IPS-NIHi7 (cell line): Measurements from ENCODE around the gene SCO2.
"Not testable (repeated sequence)": the region's sequence is repeated elsewhere in the genome, so short reads cannot be mapped to it uniquely, and the experiment has no call there.

Experiments
- DNase-seq: peaks from one replicate; pipeline ENCODE4 v3.0.0; 2012; ENCODE audit warnings: mixed read lengths; ENCODE audit errors: extremely low spot score

SCO2 gene

DNA sequence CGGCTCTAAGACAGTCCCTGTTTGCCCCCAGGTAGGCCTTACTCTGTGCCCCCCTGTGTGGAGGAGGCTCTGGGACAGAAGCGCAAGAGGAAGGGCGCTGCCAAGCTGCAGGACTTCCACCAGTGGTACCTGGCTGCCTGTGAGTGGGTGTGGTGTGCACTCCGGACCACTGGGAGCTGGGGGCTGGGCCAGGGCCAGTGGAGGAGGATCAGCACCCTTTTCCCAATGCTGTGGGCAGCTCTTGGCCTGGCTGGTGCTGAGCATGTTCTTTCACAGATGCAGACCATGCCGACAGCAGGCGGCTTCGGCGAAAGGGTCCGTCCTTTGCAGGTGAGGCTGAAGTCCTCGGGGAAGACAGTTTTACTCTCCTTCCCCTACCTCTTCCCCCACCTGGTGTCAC, 3.7 kb downstream of the SCO2 start:
- no peak for DNase-seq

DNA sequence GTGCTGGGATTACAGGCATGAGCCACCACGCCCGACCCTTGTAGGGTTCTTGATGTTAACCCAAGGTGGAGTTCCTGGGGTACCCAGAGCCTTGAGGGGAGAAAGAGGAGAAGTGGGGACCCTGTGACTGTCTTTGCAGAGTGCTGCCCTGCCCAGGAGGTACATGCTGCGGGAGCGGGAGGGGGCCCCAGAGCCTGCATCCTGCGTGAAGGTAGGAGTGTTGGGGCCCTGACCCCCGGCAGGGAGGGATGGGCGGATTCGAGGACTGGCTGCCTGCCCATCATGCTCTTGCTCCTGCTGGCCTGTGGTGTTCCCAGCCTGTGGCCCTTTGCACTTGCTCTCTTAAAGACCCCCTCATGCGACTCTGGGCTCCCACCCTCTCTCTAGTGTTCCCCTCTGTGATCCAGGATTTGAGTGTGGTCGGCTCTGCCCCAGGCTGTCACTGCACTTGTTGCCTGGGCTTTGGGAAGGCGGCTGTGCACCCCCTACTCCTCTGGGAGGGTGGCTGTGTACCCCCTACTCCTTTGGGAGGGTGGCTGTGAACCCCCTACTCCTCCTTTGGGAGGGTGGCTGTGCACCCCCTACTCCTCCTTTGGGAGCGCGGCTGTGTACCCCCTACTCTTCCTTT, 4.5 kb downstream of the SCO2 start:
- DNase-seq: no peak

DNA sequence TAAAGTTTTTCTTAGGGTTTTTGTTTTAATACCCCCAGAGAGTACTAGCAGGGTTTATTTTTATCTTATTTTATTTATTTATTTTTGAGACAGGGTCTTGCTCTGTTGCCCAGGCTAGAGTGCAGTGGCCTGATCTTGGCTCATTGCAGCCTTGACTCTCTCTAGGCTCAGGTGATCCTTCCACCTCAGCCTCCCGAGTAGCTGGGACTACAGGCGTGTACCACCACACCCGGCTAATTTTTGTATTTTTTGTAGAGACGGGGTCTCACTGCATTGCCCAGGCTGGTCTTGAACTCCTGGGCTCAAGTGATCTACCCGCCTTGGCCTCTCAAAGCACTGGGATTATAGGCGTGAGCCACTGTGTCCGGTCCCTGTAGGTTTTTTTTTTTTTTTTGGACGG, 5.2 kb downstream of the SCO2 start:
- not testable (repeated sequence) for DNase-seq

DNA sequence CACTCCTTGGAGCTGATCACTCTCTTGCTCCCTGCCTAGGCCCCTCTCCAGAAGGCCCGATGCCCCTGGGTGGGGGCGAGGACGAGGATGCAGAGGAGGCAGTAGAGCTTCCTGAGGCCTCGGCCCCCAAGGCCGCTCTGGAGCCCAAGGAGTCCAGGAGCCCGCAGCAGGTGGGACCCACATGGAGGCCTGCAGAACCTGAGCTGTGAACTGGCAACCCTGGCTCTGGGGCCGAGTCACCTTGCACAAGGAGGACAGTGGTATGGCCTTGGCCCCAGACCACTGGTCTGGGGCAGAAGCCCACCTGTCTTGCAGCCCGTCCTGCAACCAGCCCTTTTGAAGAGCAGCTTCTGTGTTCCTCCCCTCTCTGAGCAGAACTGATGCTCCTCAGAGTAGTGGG, 6.2 kb downstream of the SCO2 start:
- no peak for DNase-seq

DNA sequence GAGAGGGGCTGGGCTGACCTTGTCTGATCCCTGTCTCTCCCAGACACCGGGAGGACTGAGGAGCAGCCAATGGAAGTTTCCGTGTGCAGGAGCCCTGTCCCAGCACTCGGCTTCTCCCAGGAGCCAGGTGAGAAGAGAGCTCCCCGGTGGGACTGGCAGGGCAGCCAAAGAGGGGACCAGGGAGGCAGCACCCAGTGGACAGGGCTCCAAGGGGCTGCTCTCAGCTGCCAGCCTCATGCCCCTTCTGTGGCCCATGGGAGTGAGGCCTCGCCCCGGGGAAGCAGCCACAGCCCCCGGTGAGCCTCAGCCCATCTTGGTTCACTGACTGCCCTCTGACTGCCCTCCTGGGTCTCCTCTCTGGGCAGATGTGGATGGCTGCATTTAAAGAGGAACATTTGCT, 6.8 kb downstream of the SCO2 start:
- no peak for DNase-seq

DNA sequence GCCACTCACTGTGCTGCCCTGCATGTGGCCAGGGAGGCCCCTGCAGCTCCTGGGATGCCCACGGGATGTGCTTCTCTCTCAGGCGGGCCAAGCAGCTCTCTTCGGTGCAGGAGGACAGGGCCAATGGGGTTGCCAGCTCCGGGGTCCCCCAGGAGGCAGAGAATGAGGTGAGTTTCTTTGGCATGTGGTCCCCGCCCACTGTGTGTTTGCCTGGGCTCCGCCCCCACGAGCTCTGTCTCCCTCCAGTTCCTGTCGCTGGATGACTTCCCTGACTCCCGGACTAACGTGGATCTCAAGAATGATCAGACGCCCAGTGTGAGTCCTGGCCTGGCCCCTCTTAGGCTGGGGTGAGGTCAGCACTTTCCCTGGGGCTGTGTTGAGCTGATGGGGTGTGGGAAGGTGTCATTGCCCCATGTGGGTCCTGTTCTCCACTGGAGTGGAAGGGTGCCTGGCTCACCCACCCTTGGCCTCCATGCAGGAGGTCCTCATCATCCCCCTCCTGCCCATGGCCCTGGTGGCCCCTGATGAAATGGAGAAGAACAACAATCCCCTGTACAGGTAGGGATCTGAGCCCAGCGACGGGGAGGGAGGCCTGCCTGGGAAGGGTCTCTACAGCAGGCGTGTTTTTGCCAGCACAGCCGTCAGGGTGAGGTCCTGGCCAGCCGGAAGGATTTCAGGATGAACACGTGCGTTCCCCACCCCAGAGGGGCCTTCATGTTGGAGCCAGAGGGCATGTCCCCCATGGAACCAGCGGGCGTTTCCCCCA, 7.7 kb downstream of the SCO2 start:
- no peak for DNase-seq

DNA sequence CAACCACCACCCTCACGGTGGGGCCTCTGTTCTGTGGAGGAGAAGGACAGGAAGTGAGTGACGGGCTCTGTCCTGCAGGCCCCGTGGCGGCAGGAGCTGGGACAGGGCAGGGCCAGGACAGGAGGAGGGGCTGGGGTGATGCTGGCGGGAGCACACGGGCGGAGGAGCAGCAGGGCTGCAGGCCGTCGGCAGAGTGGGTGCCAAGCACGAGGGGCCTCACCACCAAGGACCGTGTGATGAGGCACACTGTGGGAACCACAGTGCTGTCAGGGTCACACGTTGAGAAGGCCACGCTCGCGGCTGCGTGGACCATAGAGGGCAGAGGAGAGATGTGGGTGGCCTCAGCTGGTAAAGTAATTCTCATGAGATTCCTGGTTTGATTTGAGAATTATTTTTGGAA, 8.5 kb downstream of the SCO2 start:
- DNase-seq: no peak

DNA sequence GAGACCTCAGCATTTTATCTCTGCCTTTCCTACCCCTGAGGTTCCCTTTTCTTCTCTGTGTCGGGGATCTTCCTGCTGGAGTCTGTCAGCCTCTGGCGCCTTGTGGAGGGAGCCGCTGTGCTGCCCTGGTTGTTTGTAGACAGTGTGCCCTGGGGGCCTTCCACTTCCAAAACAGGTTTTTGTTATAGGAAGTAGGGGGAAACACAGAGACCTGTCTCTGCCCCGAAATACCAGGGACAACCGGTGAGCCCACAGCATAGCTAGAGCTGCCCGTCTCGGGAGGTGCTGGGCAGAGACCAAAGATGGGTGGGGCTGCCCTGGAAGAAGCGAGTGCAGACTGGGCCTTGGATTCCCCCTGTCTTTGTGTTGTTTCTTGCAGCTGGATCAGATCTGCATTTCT, 9.3 kb downstream of the SCO2 start:
- DNase-seq: no peak

DNA sequence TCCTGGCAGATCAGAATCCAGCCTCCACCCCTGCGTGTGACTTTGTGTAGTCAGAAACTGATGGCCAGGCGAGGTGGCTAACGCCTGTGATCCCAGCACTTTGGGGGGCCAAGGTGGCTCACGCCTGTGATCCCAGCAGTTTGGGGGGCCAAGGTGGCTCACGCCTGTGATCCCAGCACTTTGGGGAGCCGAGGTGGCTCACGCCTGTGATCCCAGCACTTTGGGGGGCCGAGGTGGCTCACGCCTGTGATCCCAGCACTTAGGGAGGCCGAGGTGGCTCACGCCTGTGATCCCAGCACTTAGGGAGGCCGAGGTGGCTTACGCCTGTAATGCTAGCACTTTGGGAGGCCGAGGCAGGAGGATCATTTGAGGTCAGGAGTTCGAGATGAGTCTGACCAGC, 12.2 kb downstream of the SCO2 start:
- DNase-seq: no peak

DNA sequence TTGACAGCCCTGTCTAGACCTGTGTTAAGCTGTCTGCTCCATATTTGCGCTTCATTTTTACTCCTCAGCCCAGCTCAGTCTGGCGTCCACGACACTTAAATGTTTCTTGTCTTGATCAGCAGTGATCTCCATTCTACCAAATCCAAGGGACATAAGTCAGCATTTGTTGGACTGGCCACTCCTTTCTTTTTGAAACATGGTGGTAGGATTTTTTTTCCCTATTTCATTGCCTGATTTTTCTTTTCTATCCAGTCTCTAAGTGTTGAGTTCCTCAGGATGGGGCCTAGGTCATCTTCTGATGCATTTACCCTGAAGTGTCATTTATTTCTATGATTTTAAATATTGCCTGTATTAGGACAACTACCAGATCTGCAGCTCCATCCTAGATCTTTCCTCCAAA, 16.5 kb downstream of the SCO2 start:
- no peak for DNase-seq

DNA sequence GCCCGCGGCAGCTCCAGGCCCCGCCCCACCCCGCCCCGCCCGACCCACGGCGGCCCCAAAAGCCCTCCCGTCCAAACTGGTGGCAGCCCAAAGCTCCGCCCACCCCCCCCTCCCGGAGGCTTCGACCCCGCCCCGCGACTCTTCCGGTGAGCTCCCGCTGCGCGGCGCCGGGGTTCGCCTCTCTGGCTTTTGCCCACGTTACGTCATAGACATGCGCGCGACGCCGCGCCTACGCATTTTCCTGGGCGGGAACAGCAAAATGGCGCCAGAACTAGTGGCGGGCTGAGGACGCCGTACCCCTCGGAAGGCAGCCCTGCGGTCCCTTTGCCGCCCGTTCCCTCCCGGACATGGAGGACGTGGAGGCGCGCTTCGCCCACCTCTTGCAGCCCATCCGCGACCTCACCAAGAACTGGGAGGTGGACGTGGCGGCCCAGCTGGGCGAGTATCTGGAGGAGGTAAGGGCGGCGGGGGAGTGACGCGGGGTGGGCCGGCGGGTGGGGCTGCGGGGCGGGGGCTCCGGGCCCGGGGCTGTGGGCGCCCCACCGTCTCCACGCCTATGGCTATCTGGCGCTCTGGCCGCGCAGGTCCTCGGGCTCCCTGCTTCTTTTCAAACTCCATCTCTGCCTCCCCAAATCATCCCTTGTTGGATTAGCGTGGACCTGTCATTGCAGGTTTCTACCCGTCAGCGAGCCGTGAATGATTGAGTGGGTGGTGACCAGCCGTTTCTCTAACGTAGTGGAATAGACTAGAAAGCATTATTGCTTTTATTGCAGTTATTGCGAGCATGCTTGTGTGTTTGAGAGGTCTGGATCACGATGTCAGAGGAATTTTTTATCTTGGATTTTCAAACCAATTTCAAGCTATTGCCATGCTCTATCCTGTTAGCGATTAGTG, 17.2 kb downstream of the SCO2 start, which contains the start of gene NCAPH2:
Gene NCAPH2, plus strand, starts transcription at position 234 of the 894 bp plus-strand sequence. Its CDS starts 114 bp downstream, at position 348.
- DNase-seq: peak; percentile 100

DNA sequence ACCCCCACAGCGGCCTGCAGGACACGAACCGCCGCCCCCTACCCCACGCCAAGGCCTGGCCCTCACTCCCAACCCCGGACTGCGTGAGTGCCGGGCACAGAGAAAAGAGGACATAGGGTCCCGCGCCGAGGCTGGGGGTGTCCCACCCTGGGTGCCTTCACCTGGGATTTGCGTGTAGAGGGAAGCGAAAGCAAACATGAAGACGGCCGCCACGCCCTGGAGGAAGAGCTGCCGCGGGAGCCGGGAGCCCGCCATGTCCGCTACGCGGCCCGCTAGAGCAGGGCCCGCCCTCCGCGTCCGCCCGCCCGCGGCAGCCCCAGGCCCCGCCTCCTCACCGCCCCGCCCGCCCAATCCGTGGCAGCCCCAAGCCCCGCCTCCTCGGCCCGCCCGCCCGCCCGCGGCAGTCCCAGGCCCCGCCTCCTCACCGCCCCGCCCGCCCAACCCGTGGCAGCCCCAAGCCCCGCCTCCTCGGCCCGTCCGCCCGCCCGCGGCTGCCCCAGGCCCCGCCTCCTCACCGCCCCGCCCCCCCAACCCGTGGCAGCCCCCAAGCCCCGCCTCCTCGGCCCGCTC, 17.9 kb downstream of the SCO2 start, which contains the start of gene LMF2:
Gene LMF2, minus strand, starts transcription at position 282 of the 570 bp plus-strand sequence. Its CDS starts 27 bp downstream, at position 255.
- peak; percentile 95 for DNase-seq

DNA sequence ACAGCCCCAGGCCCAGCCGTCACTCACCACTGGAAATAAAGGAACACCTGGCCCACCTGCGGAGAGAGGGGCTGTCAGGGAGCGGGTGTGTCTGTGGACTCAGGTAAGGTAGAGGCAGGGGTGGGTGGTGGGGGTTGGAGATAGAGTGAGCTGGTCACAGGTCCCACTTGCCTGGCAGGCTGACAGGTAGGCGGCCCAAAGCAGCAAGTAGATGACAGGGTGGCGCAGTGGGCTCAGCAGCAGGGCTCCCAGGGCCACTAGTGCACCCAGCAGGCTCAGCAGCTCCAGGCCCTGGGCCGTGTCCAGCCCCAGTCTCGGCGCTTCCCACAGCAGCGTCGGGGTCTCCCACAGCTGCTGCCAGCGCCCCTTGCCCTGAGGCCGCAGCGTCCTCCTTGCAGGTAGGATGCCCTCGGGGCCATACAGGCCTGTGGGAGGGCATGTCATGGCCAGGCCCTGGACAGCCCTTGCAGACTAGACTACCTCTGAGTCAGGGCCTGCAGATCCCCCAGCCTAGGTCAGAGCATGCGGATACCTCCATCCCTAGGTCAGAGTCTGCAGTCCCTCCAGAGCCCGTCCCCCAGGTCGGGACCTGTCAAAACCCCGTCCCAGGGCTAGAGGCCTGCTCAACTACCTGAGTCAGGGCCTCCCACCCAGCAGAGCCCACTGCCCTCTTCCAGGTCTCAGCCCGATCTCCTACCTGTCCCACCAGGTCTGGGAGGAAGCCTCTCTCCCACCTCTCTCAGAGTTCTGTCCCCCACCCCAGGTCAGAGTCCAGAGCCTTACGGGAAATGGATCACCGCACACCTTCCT, 18.6 kb downstream of the SCO2 start:
- DNase-seq: no peak

DNA sequence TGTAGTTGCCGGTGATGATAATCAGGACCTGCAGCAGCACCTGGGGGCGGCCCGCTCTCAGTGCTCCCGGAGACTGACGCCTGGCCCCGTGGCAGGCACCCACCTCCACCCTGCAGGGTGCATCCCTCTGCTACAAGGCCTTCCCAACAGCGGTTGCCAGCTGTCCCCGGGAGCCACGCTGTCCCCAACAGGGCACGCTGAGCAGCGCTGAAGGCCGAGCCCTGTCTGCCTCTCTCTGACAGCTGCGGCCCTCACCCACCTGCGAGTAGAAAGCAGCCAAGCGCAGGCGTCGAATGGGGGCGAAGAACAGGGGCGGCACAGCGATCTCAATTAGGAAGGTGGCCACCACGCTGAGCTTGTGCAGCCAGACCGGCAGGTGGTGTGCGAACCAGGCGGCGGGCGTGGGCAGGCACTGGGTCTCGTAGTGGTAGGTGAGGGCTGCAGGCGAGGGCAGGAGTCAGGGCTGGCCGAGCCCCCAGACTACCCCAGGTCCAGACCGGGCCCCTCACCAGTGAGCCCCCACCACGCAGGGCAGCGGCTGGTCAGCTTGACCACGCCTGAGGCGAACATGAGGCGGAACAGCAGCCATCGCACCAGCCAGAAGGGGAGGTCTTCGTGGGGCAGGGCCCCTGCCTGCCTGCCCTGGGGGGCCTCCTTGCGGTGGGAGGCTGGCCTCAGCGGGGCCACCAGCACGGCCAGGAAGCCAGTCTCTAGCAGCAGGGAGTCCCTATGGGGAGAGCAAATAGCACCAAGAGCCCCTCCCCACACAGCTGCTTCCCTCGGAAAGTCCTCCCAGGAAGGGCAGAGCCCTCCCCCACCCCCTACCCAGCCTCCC, 19.4 kb downstream of the SCO2 start:
- no peak for DNase-seq

DNA sequence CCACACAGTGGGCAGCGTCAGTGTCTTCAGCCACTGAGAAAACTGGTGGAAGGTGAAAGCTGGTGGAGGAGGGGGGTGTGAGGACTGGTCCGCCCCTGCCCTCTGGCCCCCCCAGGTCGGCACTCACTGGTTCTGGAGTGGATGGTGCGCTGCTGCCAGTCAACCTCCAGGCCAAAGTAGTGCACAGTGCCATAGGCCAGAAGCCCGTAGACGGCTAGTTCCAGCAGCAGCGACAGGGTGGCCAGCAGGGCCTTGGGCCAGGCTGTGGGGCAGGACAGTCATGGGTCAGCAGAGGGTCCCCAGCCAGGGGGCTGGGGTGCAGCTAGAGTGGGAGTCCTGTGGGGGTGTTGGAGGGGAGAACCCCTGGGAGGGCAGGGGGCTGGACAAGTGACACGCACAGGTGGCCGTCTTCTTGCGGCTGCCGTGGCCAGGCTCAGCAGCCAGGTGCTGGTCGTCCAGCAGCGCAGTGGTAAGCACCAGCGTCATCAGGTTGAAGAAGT, 20.1 kb downstream of the SCO2 start:
- no peak for DNase-seq

DNA sequence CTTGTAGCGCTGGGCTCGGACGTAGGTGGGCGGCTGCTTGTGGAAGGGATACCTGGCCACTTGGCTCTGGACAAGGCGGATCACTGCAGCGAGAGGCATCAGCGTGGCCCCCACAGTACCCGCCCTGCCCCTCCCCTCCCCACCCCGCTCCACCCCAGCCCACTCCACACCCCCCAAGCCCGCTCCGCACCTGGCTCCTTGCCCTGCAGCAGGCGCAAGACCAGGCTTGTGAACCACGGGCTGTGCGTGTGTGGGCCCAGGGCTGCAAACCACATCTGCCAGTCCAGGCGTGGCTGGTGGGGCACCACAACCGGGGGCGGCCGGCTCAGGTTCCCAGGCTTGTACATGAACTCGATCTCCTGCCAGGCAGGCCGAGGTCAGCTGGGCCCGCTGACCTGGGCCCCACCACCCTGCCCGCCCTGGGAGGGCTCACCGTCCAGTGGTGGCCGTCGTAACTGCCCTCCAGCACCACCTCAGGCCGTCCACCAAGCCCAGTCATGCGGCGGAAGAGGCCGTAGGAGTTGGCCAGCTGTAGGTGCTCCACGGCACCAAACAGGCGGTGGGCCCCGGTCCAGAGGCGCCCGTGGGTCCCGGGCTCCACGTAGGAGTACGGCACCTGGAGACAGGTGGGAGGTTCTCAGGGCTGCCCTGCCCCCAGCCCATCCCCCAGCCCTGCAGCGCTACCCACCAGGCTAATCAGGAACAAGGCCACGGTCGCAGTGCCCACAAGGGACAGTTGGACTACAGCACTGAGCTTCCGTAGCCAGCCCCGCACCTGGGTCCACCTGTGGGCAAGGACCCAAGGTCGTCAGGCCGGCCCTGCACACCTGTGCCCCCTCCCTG, 20.8 kb downstream of the SCO2 start:
- no peak for DNase-seq

DNA sequence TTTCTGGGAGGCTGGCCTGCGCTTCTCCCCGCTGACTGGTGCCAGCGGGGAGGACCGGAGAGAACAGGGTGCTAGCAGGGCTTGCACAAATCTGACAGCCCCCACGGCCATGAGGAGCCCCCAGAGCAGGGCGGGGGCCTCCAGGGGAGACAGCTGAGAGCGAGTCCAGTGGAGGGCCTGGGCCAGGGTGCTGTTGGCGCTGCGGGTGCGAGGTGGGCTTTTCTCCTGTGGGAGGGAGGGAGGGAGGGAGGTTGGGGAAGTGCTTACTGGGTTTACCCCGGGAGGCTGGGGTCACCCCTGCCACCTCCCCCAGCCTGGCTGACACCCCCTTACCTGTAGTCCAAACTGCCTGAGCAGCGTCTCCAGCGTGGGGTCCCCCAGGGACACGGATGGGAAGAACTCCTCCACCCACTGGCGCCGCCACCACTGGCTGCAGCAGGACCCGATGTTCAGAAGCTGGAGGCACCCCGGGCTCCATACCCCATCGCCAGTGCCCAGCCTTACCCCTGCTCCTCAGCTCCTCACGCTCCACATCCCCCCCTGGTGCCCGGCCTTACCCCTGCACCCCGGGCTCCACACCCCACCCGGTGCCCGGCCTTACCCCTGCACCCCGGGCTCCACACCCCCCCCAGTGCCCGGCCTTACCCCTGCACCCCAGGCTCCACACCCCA, 21.8 kb downstream of the SCO2 start:
- DNase-seq: no peak

DNA sequence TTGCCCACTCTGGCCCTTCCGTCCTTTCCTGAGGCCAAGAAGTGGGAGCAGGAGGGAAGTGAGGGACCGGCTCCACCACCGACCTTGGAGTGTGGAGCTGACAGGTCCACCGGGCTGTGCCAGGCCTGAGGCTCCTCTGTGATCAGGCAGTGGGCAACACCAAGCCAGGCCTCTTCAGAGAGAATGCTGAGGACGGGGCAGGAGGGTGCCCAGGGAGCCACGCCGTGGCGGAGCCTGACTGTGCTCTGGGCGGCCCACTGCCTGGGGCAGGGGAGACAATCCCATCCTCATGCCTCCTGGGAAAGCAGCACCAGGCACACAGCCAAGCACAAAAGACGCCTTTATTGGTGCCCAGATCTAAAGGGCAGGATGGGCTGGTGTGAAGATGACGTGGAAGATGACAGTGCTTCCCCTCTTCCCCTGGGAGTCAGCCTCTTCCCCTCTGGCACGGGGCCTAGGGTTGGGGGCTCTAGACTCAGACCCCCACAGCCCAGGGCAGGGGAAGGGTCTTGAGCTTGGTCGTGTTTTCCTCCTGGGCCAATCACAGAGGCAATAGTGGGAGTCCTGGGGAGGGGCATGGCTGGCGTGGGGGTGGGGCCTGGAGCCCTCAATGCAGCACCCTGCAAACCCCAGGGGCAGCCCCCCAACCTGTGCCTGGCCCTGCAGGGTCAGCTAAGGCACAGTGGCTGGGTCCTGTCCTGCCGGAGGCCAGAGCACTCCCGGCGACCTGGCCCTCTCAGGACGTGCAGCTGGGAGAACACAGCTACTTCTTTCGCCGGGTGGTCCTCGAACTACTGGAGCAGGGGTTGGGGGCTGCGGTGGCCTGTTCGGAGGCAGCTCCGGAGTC, 22.5 kb downstream of the SCO2 start:
- no peak for DNase-seq
